Naive thymus-derived CD4-positive, alpha-beta T cell (primary cell): Measurements from ENCODE around the gene DIS3L2. TPM values are rescaled to one million over a fixed set of nuclear protein-coding genes. Genes with fewer than 3 reads are reported as not detected.
"Not testable (repeated sequence)": the region's sequence is repeated elsewhere in the genome, so short reads cannot be mapped to it uniquely, and the experiment has no call there.

Experiments used
- ATAC-seq: fragments of 150-1000 bp; cut with Tn5 transposase; 2 replicates; pipeline ENCODE4 v1.10.0; 2021; ENCODE audit warnings: mild to moderate bottlenecking, moderate library complexity
- CTCF ChIA-PET: fragments of 350-600 bp; sonication (Branson Sonifier 250); formaldehyde crosslinking; loops from one replicate; lab custom pipeline; 2021; ENCODE audit warnings: antibody characterized with exemption; lab: Charles Lee
- POLR2A ChIA-PET: fragments of 350-600 bp; sonication (Branson Sonifier 250); formaldehyde crosslinking; loops from one replicate; lab custom pipeline; 2021; ENCODE audit warnings: antibody characterized with exemption, inconsistent platforms; lab: Charles Lee
- DNase-seq, 9 donors: peaks; one replicate each; pipeline versions ENCODE4 v3.0.0 to v3.0.0-alpha.2; 2020 to 2022; ENCODE audit warnings: mixed read lengths in 1 of 9
- H3K27ac ChIP-seq: one replicate; pipeline ENCODE4 v1.7.0; 2013; ENCODE audit warnings: mild to moderate bottlenecking, low read depth, low read length, moderate library complexity
- H3K27me3 ChIP-seq, 2 donors: one replicate each; pipeline ENCODE4 v1.7.0; 2013; ENCODE audit warnings: low read length in 2 of 2, mild to moderate bottlenecking in 2 of 2, moderate library complexity in 2 of 2; ENCODE audit not compliant: control insufficient read depth in 2 of 2, insufficient read depth in 2 of 2
- H3K36me3 ChIP-seq, 3 experiments: 1 replicate in 2 of 3; 2 replicates in 1 of 3; pipeline ENCODE4 v1.7.0; 2013; ENCODE audit warnings: low read length in 3 of 3, mild to moderate bottlenecking in 3 of 3, moderate library complexity in 1 of 3; ENCODE audit not compliant: insufficient read depth in 3 of 3, control insufficient read depth in 2 of 3
- H3K4me1 ChIP-seq, 2 donors: one replicate each; pipeline ENCODE4 v1.7.0; 2013; ENCODE audit warnings: low read length in 2 of 2, mild to moderate bottlenecking in 2 of 2, moderate library complexity in 1 of 2; ENCODE audit not compliant: control insufficient read depth in 2 of 2, insufficient read depth in 2 of 2
- H3K4me3 ChIP-seq: 2 replicates; pipeline ENCODE4 v1.7.0; 2013; ENCODE audit warnings: mild to moderate bottlenecking, low read length
- H3K9me3 ChIP-seq, 3 experiments: 1 replicate in 2 of 3; 2 replicates in 1 of 3; pipeline ENCODE4 v1.7.0; 2013; ENCODE audit warnings: low read length in 3 of 3; ENCODE audit not compliant: control insufficient read depth in 2 of 3
- H3K27ac Mint-ChIP-seq, 9 donors: one replicate each; pipeline ENCODE4 v1.8.0; 2020 to 2022; ENCODE audit warnings: mixed read lengths in 9 of 9, mild to moderate bottlenecking in 8 of 9, moderate library complexity in 5 of 9, inconsistent platforms in 2 of 9
- H3K27me3 Mint-ChIP-seq, 5 donors: one replicate each; pipeline ENCODE4 v1.8.0; 2021 to 2022; ENCODE audit warnings: mixed read lengths in 5 of 5, mild to moderate bottlenecking in 1 of 5
- H3K36me3 Mint-ChIP-seq, 5 donors: one replicate each; pipeline ENCODE4 v1.8.0; 2020 to 2022; ENCODE audit warnings: mixed read lengths in 5 of 5, mild to moderate bottlenecking in 3 of 5, inconsistent platforms in 1 of 5
- H3K4me1 Mint-ChIP-seq, 7 donors: one replicate each; pipeline ENCODE4 v1.8.0; 2020 to 2022; ENCODE audit warnings: mixed read lengths in 7 of 7, mild to moderate bottlenecking in 3 of 7, inconsistent platforms in 1 of 7
- H3K4me3 Mint-ChIP-seq, 10 donors: one replicate each; pipeline ENCODE4 v1.8.0; 2020 to 2022; ENCODE audit warnings: mild to moderate bottlenecking in 10 of 10, mixed read lengths in 10 of 10, moderate library complexity in 6 of 10, inconsistent platforms in 2 of 10
- H3K9me3 Mint-ChIP-seq, 11 donors: one replicate each; pipeline ENCODE4 v1.8.0; 2020 to 2022; ENCODE audit warnings: mixed read lengths in 11 of 11, mild to moderate bottlenecking in 4 of 11, inconsistent platforms in 1 of 11, moderate library complexity in 1 of 11
- intact Hi-C, 2 donors: fragments of 100-400 bp; cut with micrococcal nuclease; formaldehyde crosslinking; loops; one replicate each; pipeline ENCODE4 v1.15.1; 2023
- polyA plus RNA-seq, 2 donors: library from polyadenylated mRNA; unstranded; fragments of 300-500 nt; fragmentation: Illumina TruSeq; gene quantifications; one replicate each; pipeline ENCODE4 v1.2.3, GENCODE V29; 2021
- total RNA-seq, 6 experiments: library from RNA in 5 of 6; stranded (reverse) in 5 of 6; gene quantifications; 1 replicate in 5 of 6; 2 replicates in 1 of 6; pipeline ENCODE4 v1.2.3 and lab custom pipeline; 2021 to 2026

Gene DIS3L2
- total and polyA plus RNA-seq, 7 experiments from 2014 or later, result 17.9 to 78.4 (median 59.7) TPM

GRCh38 chr2:232353660-232354059, 392.1 kb downstream of the DIS3L2 start:
- POLR2A ChIA-PET, result no interaction called here
- Mint-ChIP-seq H3K27ac (no peak overlapping the region), H3K9me3 (peaks cover 0 to 8% (median 0%) of the 10 kb centered on the region in 11 donors), H3K4me3 (peak overlapping the region in 3 of 10 donors; percentile 4 to 76 (median 22)), H3K36me3 (no peaks in the 10 kb centered on the region), H3K27me3 (peaks cover 8 to 46% (median 19%) of the 10 kb centered on the region in 5 donors), H3K4me1 (peaks cover 0 to 19% (median 6%) of the 10 kb centered on the region in 7 donors)
- CTCF ChIA-PET, result no interaction called here
- Histone ChIP-seq H3K27ac (no peak overlapping the region), H3K36me3 (no peaks in the 10 kb centered on the region), H3K27me3 (peaks cover 0 to 9% of the 10 kb centered on the region in 2 donors), H3K9me3 (no peaks in the 10 kb centered on the region), H3K4me1 (peaks cover 7 to 27% of the 10 kb centered on the region in 2 donors), H3K4me3 (no peak overlapping the region)
- intact Hi-C loops, result no loop called here
- ATAC-seq (no peak), DNase-seq (no peak)

- no peaks in the 10 kb centered on the region for H3K36me3 ChIP-seq
Measured at GRCh38 chr2:232354069-232354468, 392.6 kb downstream of the DIS3L2 start.

GRCh38 chr2:232361646-232362045, 400.1 kb downstream of the DIS3L2 start:
- Mint-ChIP-seq H3K36me3 (peaks cover 0 to 1% (median 0%) of the 10 kb centered on the region in 5 donors), H3K27me3 (peaks cover 0 to 7% (median 3%) of the 10 kb centered on the region in 5 donors), H3K4me1 (peaks cover 20 to 37% (median 30%) of the 10 kb centered on the region in 7 donors), H3K9me3 (peaks cover 0 to 5% (median 0%) of the 10 kb centered on the region in 11 donors), H3K27ac (no peak overlapping the region), H3K4me3 (no peak overlapping the region)
- no peak for DNase-seq
- Histone ChIP-seq H3K27me3 (no peaks in the 10 kb centered on the region), H3K9me3 (no peaks in the 10 kb centered on the region), H3K27ac (no peak overlapping the region), H3K36me3 (no peaks in the 10 kb centered on the region), H3K4me1 (peaks cover 0 to 17% of the 10 kb centered on the region in 2 donors), H3K4me3 (no peak overlapping the region)
- intact Hi-C loops, result no loop called here
- ChIA-PET CTCF (no interaction called here), POLR2A (no interaction called here)
- no peak for ATAC-seq

More at GRCh38 chr2:232354069-232354468, 392.6 kb downstream of the DIS3L2 start:
- ATAC-seq (no peak), DNase-seq (no peak)
- peak overlapping the region in 1 of 10 donors; percentile 76 for H3K4me3 Mint-ChIP-seq
- H3K9me3 ChIP-seq, result no peaks in the 10 kb centered on the region
- H3K27ac ChIP-seq, result no peak overlapping the region
- CTCF ChIA-PET, result no interaction called here
- no peaks in the 10 kb centered on the region for H3K36me3 Mint-ChIP-seq
- POLR2A ChIA-PET, result no interaction called here
- H3K4me1 Mint-ChIP-seq, result peaks cover 0 to 18% (median 6%) of the 10 kb centered on the region in 7 donors
- H3K27ac Mint-ChIP-seq, result no peak overlapping the region
- H3K27me3 Mint-ChIP-seq, result peaks cover 8 to 42% (median 19%) of the 10 kb centered on the region in 5 donors
- H3K4me3 ChIP-seq, result no peak overlapping the region
- intact Hi-C loops, result no loop called here
- peaks cover 0 to 9% of the 10 kb centered on the region in 2 donors for H3K27me3 ChIP-seq
- H3K4me1 ChIP-seq, result peaks cover 3 to 25% of the 10 kb centered on the region in 2 donors
- H3K9me3 Mint-ChIP-seq, result peaks cover 0 to 8% (median 0%) of the 10 kb centered on the region in 11 donors

- no peak overlapping the region for H3K4me3 ChIP-seq
- peaks cover 20 to 37% (median 30%) of the 10 kb centered on the region in 7 donors for H3K4me1 Mint-ChIP-seq
- no peak for DNase-seq
- peak overlapping the region in 8 of 10 donors; percentile 6 to 86 (median 50) for H3K4me3 Mint-ChIP-seq
- H3K36me3 ChIP-seq, result no peaks in the 10 kb centered on the region
- H3K27ac Mint-ChIP-seq, result peak overlapping the region in 5 of 9 donors; percentile 14 to 76 (median 33)
- ChIA-PET CTCF (no interaction called here), POLR2A (no interaction called here)
- H3K4me1 ChIP-seq, result peaks cover 0 to 17% of the 10 kb centered on the region in 2 donors
- H3K9me3 Mint-ChIP-seq, result peaks cover 0 to 2% (median 0%) of the 10 kb centered on the region in 11 donors
- intact Hi-C loops, result no loop called here
- no peak overlapping the region for H3K27ac ChIP-seq
- ATAC-seq, result no peak
- no peaks in the 10 kb centered on the region for H3K9me3 ChIP-seq
- no peaks in the 10 kb centered on the region for H3K27me3 ChIP-seq
- H3K36me3 Mint-ChIP-seq, result peaks cover 0 to 1% (median 0%) of the 10 kb centered on the region in 5 donors
- peaks cover 0 to 3% (median 0%) of the 10 kb centered on the region in 5 donors for H3K27me3 Mint-ChIP-seq
Measured at GRCh38 chr2:232362174-232362900, 400.8 kb downstream of the DIS3L2 start.

GRCh38 chr2:232363064-232363783, 401.7 kb downstream of the DIS3L2 start:
- H3K9me3 ChIP-seq, H3K27me3 ChIP-seq, DNase-seq, H3K27me3 Mint-ChIP-seq, CTCF ChIA-PET, H3K36me3 Mint-ChIP-seq, H3K9me3 Mint-ChIP-seq, intact Hi-C loops, ATAC-seq, H3K36me3 ChIP-seq: not testable (repeated sequence)
- POLR2A ChIA-PET, result interaction anchor here (0.5 kb wide), 1 partner anchor 41 kb away, joined by 3 read pairs; no protein-coding TSS in a partner anchor
- Histone ChIP-seq H3K27ac (peak overlapping the region; percentile 61), H3K4me1 (peaks cover 0 to 17% of the 10 kb centered on the region in 2 donors), H3K4me3 (peak overlapping the region; percentile 47)
- peak overlapping the region; percentile 88 to 97 (median 89) for H3K27ac Mint-ChIP-seq
- H3K4me3 Mint-ChIP-seq, result peak overlapping the region; percentile 84 to 98 (median 92)
- H3K4me1 Mint-ChIP-seq, result peaks cover 20 to 37% (median 30%) of the 10 kb centered on the region in 7 donors

GRCh38 chr2:232363784-232364615, 402.5 kb downstream of the DIS3L2 start:
- ATAC-seq (peak; percentile 37), DNase-seq (peak in 6 of 9 donors; percentile 19 to 48 (median 40))
- Histone ChIP-seq H3K9me3 (no peaks in the 10 kb centered on the region), H3K4me1 (peaks cover 0 to 17% of the 10 kb centered on the region in 2 donors), H3K27ac (peak overlapping the region; percentile 61), H3K27me3 (no peaks in the 10 kb centered on the region), H3K36me3 (no peaks in the 10 kb centered on the region), H3K4me3 (peak overlapping the region; percentile 47)
- intact Hi-C loops, result no loop called here
- Mint-ChIP-seq H3K4me3 (peak overlapping the region; percentile 84 to 98 (median 92)), H3K36me3 (peaks cover 0 to 1% (median 0%) of the 10 kb centered on the region in 5 donors), H3K27ac (peak overlapping the region; percentile 88 to 97 (median 89)), H3K9me3 (peaks cover 0 to 2% (median 0%) of the 10 kb centered on the region in 11 donors), H3K27me3 (no peaks in the 10 kb centered on the region), H3K4me1 (peaks cover 20 to 37% (median 30%) of the 10 kb centered on the region in 7 donors)
- CTCF ChIA-PET, result interaction anchor here (0.8 kb wide), 1 partner anchor 456 kb away, joined by 3 read pairs; no protein-coding TSS in a partner anchor
- POLR2A ChIA-PET, result interaction anchor here (0.5 kb wide), 1 partner anchor 42 kb away, joined by 3 read pairs; no protein-coding TSS in a partner anchor
